B cell (primary cell): Measurements from ENCODE around the gene AIMP1.

Source experiments
- CTCF ChIP-seq: fragments of 200-600 bp; IDR thresholded peaks from one replicate; pipeline ENCODE4 v1.8.0; 2022; ENCODE audit warnings: antibody characterized with exemption, mild to moderate bottlenecking
- EZH2 ChIP-seq: IDR thresholded peaks from 2 replicates; pipeline ENCODE4 v1.6.1; 2012; ENCODE audit warnings: borderline replicate concordance, low read depth, mild to moderate bottlenecking, moderate library complexity, low read length; ENCODE audit not compliant: insufficient read depth, poor library complexity, severe bottlenecking

GRCh38 chr4:106329041-106329618 is 12.8 kb downstream of the AIMP1 start:
- no peak for TF ChIP-seq EZH2
- peak; percentile 69 for TF ChIP-seq CTCF
